SW480 (cell line): ENCODE data around the gene TMEM88.

Experiments
- DNase-seq: peaks from one replicate; pipeline ENCODE4 v3.0.0-alpha.2; 2016; ENCODE audit warnings: low spot score

The TMEM88 gene

DNA sequence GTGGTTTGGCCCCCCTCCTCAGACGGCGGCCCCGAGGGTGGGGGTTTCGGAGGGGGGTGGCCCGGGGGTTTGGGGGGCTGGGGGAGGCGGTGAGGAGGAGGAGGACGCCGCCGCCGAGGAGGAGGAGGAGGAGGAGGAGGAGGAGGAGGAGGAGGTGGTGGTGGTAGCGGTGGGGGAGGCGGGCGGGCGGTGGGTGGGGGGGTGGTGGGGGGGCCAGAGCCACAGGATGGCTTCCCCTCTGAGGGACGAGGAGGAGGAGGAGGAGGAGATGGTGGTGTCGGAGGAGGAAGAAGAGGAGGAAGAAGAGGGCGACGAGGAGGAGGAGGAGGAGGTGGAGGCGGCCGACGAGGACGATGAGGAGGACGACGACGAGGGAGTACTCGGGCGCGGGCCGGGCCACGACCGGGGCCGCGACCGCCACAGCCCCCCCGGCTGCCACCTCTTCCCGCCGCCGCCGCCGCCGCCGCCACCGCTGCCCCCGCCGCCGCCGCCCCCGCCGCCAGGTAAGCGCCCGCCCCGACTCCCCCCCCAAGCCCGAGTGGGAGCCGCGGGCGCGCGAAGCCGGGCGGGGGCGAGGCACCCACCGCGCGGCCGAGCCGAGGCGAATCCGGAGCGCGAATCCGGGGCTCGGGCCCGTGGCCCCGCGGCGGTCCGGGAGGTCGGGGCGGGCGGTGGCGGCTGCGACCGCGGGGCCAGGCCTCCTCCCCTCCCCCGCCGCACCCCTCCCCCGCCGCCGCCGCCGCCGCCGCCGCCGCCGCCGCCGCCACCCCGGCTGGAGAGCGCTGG lies 29.9 kb downstream of the TMEM88 start:
- no peak for DNase-seq

- DNase-seq: peak; percentile 73
These were observed 30.7 kb downstream of the TMEM88 start for GRCh38 chr17:7885367-7886226.

- DNase-seq: peak; percentile 40
These were observed 31.6 kb downstream of the TMEM88 start for GRCh38 chr17:7886227-7887037.

DNA sequence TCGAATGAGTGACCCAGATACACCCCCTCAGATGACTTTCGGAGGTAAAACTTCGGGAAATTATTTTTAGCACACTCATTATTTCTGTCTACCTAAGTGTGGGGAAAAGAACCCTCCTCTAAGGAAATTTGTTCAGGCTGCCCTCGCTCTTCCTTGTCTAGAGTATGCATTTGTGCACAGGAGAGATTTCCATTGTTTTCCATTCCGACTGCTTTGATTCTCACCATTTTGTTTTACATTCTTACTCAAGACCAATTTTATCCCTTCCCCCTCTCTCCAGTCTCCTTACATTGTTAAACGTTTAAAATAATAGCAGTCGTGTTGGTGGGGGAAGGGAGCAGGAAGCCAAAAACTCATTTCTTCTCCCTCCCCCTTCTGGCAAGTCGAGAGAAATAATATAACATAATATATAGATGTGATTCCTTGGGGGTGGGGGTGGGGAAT lies 32.2 kb downstream of the TMEM88 start:
- no peak for DNase-seq

GRCh38 chr17:7887482-7888183 lies 32.8 kb downstream of the TMEM88 start:
- peak; percentile 80 for DNase-seq

DNA sequence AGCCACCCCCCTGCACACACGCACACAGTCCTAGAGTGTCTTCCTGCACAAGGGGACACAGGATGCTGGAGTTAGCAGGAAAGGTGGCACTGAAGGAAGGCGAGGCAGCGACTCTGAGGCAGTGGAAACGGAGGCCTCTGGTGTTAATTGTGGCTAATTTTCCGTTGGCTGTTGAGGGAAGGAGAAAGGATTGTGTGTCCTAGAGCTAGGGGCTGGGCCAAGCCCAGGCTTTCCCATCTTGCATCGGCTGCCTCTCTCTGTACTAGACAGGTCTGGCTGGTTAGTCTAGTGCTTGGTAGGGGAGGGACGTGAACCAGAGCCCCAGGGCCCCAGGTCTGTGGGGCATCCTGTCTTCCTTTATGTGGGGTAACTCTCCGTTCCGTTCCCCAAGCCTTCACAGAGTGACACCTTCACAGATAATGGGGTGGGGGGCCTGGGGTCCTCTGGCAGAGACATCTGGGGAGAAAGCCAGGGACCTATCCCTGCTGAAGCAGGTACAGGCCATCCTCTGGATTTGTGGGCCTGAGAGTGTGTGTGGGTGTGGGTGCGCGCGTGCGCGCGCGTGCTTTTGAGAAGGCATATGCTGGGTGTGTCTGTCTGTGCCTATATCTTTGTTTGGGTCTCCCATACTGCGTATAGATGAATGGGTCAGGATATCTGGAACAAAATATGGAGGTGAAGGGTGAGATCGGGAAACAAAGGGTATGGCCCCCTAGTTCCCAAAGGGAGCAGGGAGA lies 33.5 kb downstream of the TMEM88 start, which contains the start of gene CHD3:
Gene CHD3 (plus strand): TSS at position 606 of the 737 bp plus-strand sequence. CDS start 212 bp downstream, outside the sequence.
- no peak for DNase-seq

- peak; percentile 74 for DNase-seq
These were observed 34.5 kb downstream of the TMEM88 start for GRCh38 chr17:7889166-7889955.

DNA sequence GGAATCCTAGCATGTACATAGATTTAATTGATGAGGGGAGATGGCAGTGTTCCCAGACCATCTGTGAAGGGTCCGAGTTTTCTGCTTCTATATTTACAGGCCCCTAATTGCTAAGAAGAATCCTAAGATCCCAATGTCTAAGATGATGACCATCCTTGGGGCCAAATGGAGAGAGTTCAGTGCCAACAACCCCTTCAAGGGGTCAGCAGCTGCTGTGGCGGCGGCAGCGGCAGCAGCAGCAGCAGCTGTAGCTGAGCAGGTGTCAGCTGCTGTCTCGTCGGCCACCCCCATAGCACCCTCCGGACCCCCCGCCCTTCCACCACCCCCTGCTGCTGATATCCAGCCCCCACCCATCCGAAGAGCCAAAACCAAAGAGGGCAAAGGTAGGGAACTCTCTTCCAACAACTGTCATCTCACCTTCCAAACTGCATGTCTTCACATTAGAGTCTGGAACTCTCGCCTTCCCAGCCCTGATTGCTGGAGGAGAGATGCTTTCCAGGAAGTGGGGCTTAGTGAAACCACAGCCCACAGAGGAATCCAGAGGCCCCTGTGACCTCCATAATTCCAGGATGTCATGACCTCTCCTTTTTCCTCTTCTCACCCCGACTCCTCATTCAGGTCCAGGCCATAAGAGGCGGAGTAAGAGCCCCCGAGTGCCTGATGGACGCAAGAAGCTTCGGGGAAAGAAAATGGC lies 38.5 kb downstream of the TMEM88 start:
- DNase-seq: no peak

DNA sequence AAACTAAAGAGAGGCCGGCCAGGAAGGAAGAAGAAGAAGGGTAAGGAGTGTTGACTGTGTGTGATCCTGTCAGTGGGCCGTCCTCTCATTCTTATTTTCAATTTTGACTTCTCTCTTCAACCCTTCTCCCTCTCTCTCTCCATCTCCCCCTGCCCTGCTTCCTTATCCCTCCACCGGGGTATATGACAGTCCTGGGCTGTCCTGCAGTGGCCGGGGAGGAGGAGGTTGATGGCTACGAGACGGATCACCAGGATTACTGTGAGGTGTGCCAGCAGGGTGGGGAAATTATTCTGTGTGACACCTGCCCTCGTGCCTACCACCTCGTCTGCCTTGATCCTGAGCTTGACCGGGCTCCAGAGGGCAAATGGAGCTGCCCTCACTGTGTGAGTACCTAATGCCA lies 39.4 kb downstream of the TMEM88 start:
- no peak for DNase-seq

DNA sequence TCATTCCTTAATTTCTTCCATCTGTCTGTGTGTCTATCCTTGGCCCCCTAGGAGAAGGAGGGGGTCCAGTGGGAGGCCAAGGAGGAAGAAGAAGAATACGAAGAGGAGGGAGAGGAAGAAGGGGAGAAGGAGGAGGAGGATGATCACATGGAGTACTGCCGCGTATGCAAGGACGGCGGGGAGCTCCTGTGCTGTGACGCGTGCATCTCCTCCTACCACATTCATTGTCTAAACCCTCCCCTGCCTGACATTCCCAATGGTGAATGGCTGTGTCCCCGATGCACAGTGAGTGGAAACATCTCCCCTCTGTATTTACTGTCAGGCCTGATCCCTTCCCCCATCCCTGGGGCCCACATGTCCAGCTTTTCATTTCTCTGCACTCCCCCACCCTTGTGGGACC lies 40.0 kb downstream of the TMEM88 start:
- DNase-seq: no peak

- no peak for DNase-seq
These were observed 42.2 kb downstream of the TMEM88 start for GRCh38 chr17:7897090-7897489.

DNA sequence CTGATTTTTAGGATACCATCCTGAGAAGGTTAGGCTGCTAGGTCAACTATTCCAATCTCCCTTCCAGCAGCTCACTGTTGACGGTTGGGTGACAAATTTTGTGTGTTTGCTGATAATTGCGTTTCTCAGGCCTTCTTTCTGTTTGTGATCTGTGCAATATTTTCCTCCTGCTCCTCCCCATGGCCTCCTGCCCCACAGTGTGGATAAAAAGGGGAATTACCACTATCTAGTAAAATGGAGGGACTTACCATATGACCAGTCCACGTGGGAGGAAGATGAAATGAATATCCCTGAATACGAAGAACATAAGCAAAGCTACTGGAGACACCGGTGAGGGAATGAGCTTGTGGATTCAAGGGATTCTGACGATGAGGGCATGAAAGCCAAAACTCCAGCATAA lies 42.9 kb downstream of the TMEM88 start:
- peak; percentile 54 for DNase-seq

- no peak for DNase-seq
These were observed 48.6 kb downstream of the TMEM88 start for GRCh38 chr17:7903154-7904103.
